Activated CD8-positive, alpha-beta T cell treated with anti-CD3 and anti-CD28 coated beads, Interleukin-2, amount 10 ng/mL, durations not matched to agents 7 days and 5 days (primary cell): Measurements from ENCODE around the gene DUSP16. TPM values are rescaled to one million over a fixed set of nuclear protein-coding genes. Genes with fewer than 3 reads are reported as not detected.
A peak's percentile ranks its signal among the peaks of the same experiment; 100 is the strongest.
"Not testable (repeated sequence)": the region's sequence is repeated elsewhere in the genome, so short reads cannot be mapped to it uniquely, and the experiment has no call there.

ENCODE experiments used
- ATAC-seq: fragments of 150-1000 bp; cut with Tn5 transposase; one replicate; pipeline ENCODE4 v1.10.0; 2021; ENCODE audit warnings: moderate library complexity
- CTCF ChIA-PET: fragments of 350-600 bp; sonication (Branson Sonifier 250); formaldehyde crosslinking; loops from one replicate; lab custom pipeline; 2021; ENCODE audit warnings: antibody characterized with exemption; lab: Charles Lee
- POLR2A ChIA-PET: fragments of 350-600 bp; sonication (Branson Sonifier 250); formaldehyde crosslinking; loops from one replicate; lab custom pipeline; 2021; ENCODE audit warnings: antibody characterized with exemption; lab: Charles Lee
- DNase-seq: peaks from one replicate; pipeline ENCODE4 v3.0.0-alpha.2; 2020
- H3K27ac Mint-ChIP-seq: one replicate; pipeline ENCODE4 v1.8.0; 2021; ENCODE audit warnings: mild to moderate bottlenecking, mixed read lengths
- H3K27me3 Mint-ChIP-seq: one replicate; pipeline ENCODE4 v1.8.0; 2021; ENCODE audit warnings: low read depth, mixed read lengths
- H3K36me3 Mint-ChIP-seq: one replicate; pipeline ENCODE4 v1.8.0; 2021; ENCODE audit warnings: low read depth, mixed read lengths
- H3K4me1 Mint-ChIP-seq: one replicate; pipeline ENCODE4 v1.8.0; 2021; ENCODE audit warnings: low read depth, mixed read lengths
- H3K4me3 Mint-ChIP-seq: one replicate; pipeline ENCODE4 v1.8.0; 2021; ENCODE audit warnings: mild to moderate bottlenecking, mixed read lengths
- H3K9me3 Mint-ChIP-seq: one replicate; pipeline ENCODE4 v1.8.0; 2022; ENCODE audit warnings: mixed read lengths; ENCODE audit not compliant: insufficient read depth
- total RNA-seq, 2 experiments: library from RNA; stranded (reverse); gene quantifications; one replicate each; pipeline ENCODE4 v1.2.3, GENCODE V29; 2021

Gene DUSP16
- total RNA-seq, 2 experiments from 2014 or later, result 17.4 to 19.0 TPM

DNA sequence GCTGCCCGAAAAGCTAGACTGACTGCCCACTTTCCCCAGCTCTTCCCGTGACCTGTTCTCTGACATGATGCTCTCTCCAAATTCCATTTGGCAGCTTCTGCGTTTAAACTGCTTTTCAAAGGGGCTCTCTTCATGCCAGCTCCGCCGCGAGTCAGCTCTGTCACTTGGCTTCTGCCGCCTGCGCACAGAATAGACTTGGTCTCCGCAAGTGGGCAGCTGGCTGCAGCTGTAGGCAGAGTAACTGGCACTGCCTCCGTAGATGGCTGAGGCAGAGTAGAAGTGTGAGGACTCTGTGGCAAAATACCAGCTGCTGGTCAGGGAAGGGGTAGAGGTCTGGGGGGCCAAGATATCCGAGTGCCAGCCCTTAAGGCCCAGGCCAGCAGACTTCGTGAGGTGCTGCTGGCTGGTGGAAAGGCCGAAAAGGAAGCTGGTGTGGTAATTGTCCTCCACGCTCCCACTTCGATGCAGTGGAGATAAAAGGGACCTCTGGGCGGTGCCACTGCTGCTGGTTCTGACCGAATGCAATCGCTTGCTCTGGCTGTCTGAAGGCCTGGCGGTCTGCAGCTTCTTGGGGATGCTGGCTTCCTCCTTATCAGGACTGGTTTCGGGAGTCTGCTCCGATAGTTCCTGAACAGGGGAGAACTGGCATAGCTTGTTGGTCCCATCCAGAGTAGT is 85.7 kb downstream of the DUSP16 start:
- DNase-seq, result no peak
- ChIA-PET POLR2A (interaction anchor here (0.8 to 4.9 kb wide), 5 partner anchors 11 to 241 kb away, joined by 3 to 63 read pairs (median 27); partner anchors contain the start of gene CDKN1B), CTCF (interaction anchor here (1.1 to 11.6 kb wide), 4 partner anchors 79 to 99 kb away, joined by 4 to 124 read pairs (median 6); no protein-coding TSS in a partner anchor)
- no peak overlapping the region for H3K27ac Mint-ChIP-seq
- H3K36me3 Mint-ChIP-seq, result peaks cover 60% of the 10 kb centered on the region
- no peaks in the 10 kb centered on the region for H3K27me3 Mint-ChIP-seq
- no peak for ATAC-seq
- no peaks in the 10 kb centered on the region for H3K9me3 Mint-ChIP-seq
- peaks cover 57% of the 10 kb centered on the region for H3K4me1 Mint-ChIP-seq
- no peak overlapping the region for H3K4me3 Mint-ChIP-seq

DNA sequence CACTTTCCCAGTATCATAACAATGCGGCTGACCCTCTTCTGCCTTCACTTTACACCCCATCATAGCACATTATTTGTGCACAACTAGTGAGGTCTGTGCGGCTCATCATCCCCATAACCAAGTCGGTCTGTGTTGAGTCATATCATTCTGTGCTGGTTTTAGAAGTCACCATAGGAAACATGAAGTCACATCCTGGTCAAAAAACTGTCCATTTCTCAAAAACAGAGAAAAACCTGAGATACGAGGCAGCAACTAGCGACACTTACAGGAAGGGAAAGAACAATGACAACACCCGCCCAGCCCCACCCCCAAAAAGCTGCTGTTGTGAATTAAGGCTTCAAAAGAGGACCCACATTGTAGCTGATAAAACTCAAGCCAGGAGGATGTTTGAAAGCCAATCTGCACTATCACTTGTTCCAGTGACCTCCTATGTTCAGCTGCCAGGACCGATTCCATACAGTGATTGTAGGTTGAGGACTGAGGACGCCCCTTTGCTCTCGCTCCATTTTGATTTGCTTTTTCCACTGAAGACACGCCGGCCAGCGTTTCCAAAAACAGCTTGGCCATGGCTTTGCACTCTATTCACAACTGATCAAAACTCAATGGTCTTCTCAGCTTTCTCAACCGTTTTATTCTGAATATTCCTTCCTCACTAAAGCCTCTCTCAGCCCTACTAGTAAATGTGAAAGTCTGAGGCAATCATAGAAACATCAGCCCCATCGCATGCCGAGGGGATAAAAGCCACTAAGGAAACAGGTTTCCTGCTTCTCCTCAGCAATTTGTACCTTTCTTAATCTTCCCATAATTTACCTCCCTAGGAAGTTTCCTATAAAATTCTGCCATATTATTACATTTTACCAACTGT is 87.5 kb downstream of the DUSP16 start:
- Mint-ChIP-seq H3K4me1 (peaks cover 67% of the 10 kb centered on the region), H3K9me3 (no peaks in the 10 kb centered on the region), H3K4me3 (peak overlapping the region; percentile 58), H3K27ac (peak overlapping the region; percentile 92), H3K27me3 (no peaks in the 10 kb centered on the region), H3K36me3 (peaks cover 67% of the 10 kb centered on the region)
- DNase-seq (peak; percentile 73), ATAC-seq (peak; percentile 88)
- ChIA-PET CTCF (interaction anchor here (0.5 to 11.6 kb wide), 19 partner anchors 9 to 240 kb away, joined by 3 to 124 read pairs (median 6); partner anchors contain the start of gene DUSP16), POLR2A (interaction anchor here (0.6 to 4.9 kb wide), 24 partner anchors 8 to 292 kb away, joined by 3 to 63 read pairs (median 6); partner anchors contain the start of genes BORCS5, CDKN1B and DUSP16)

DNA sequence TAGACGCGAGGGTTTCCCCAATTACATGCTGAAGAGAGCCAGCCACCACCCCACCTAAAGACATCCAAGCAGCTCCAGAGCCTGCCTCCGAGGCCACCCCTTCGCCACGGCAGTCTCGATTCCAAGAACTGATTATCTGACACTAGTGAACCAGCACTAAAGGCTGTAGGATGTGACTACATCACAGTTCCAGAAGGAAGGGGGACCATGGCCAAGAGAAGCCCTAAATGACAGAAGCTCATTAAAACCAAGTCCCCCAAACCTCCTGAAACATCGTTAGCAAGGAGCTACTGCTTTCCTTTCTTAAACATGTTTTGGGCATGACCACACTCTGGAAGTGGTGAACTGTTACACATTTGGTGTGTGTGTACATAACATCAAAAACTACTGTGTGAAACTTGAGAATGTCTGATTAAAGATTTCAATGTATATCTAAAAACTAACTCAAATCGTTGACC is 88.2 kb downstream of the DUSP16 start:
- ATAC-seq, result peak; percentile 43
- DNase-seq, result peak; percentile 49
- Mint-ChIP-seq H3K4me3 (peak overlapping the region; percentile 58), H3K4me1 (peaks cover 63% of the 10 kb centered on the region), H3K27me3 (no peaks in the 10 kb centered on the region), H3K36me3 (peaks cover 65% of the 10 kb centered on the region), H3K27ac (peak overlapping the region; percentile 92), H3K9me3 (no peaks in the 10 kb centered on the region)
- ChIA-PET CTCF (interaction anchor here (0.5 to 11.6 kb wide), 24 partner anchors 8 to 263 kb away, joined by 3 to 124 read pairs (median 6); partner anchors contain the start of gene DUSP16), POLR2A (interaction anchor here (0.6 to 4.9 kb wide), 19 partner anchors 9 to 293 kb away, joined by 3 to 63 read pairs (median 9); partner anchors contain the start of genes BORCS5, CDKN1B and DUSP16)

DNA sequence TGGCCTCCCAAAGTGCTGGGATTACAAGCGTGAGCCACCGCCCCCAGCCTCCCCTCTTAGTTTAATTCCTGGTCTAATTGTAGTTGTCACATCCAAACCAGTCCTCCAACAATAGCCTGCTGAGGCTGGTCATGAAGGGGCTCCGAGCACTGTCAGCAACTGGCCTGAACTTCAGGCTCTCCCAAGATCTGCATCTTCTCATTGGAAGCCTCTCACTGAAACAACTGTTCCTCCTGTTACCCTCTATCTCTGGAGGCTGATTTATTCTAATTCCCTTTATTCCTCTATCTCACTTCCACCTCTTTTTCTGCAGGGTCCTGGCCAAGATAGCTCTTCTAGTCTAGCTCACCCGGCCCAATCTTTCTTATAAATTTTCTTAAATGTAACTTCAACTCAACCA is 89.4 kb downstream of the DUSP16 start:
- peak overlapping the region; percentile 71 for H3K27ac Mint-ChIP-seq
- H3K27me3 Mint-ChIP-seq, result no peaks in the 10 kb centered on the region
- peaks cover 67% of the 10 kb centered on the region for H3K36me3 Mint-ChIP-seq
- H3K4me3 Mint-ChIP-seq, result no peak overlapping the region
- CTCF ChIA-PET, result interaction anchor here (1.2 to 11.6 kb wide), 14 partner anchors 7 to 95 kb away, joined by 4 to 124 read pairs (median 10); partner anchors contain the start of gene DUSP16
- DNase-seq (no peak), ATAC-seq (no peak)
- POLR2A ChIA-PET, result interaction anchor here (0.8 to 4.9 kb wide), 9 partner anchors 7 to 116 kb away, joined by 4 to 63 read pairs (median 13); partner anchors contain the start of genes BORCS5 and DUSP16
- no peaks in the 10 kb centered on the region for H3K9me3 Mint-ChIP-seq
- peaks cover 67% of the 10 kb centered on the region for H3K4me1 Mint-ChIP-seq

DNA sequence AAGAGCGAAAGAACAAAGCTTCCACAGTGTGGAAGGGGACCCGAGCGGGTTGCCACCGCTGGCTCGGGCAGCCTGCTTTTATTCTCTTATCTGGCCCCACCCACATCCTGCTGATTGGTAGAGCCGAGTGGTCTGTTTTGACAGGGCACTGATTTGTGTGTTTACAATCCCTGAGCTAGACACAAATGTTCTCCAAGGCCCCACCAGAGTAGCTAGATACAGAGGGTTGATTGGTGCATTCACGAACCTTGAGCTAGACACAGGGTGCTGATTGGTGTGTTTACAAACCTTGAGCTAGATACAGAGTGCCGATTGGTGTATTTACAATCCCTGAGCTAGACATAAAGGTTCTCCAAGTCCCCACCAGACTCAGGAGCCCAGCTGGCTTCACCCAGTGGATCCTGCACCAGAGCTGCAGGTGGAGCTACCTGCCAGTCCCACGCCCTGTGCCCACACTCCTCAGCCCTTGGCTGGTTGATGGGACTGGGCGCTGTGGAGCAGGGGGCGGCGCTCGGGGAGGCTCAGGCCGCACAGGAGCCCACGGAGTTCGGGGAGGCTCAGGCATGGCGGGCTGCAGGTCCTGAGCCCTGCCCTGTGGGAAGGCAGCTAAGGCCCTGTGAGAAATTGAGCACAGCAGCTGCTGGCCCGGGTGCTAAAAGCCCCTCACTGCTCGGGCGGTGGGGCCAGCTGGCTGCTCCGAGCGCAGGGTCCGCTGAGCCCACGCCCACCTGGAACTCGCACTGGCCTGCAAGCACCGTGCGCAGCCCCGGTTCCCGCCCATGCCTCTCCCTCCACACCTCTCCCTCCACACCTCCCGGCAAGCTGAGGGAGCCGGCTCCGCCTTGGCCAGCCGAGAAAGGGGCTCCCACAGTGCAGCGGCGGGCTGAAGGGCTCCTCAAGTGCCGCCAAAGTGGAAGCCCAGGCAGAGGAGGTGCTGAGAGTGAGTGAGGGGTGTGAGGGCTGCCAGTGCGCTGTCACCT is 90.4 kb downstream of the DUSP16 start:
- ChIA-PET POLR2A (interaction anchor here (0.7 to 4.9 kb wide), 3 partner anchors 10 to 247 kb away, joined by 3 to 63 read pairs (median 3); no protein-coding TSS in a partner anchor), CTCF (interaction anchor here (3.7 to 11.6 kb wide), 2 partner anchors 30 to 94 kb away, joined by 31 to 124 read pairs; no protein-coding TSS in a partner anchor)
- H3K4me3 Mint-ChIP-seq, H3K27ac Mint-ChIP-seq, H3K9me3 Mint-ChIP-seq, ATAC-seq, DNase-seq, H3K27me3 Mint-ChIP-seq: not testable (repeated sequence)
- Mint-ChIP-seq H3K36me3 (peaks cover 68% of the 10 kb centered on the region), H3K4me1 (peaks cover 77% of the 10 kb centered on the region)

DNA sequence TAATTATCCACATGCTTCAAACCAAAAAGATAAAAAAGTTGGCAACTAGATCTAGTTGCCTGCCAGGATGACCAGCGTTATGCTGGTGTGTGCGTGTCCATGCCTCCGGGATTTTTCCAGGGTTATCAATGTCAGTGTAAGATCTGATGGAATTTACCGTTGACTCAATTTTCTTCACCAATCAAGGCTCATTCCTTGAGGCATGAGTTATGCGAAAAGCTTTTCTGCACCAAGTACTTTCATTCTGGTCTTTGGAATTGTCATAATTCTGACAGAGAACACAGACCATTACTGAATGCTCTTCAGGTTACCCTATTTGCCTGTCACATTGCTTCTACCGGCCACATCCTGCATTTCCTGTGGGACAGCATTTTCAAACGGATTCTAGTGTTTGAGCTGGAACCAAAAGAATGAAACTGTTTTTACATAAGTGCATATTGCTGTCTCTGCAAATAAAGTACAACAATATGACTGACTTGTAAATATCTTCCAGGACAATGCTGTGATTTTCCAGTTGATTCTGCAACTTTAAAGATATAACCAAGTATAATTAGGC is 91.8 kb downstream of the DUSP16 start:
- Mint-ChIP-seq H3K4me3 (no peak overlapping the region), H3K27me3 (no peaks in the 10 kb centered on the region), H3K36me3 (peaks cover 65% of the 10 kb centered on the region), H3K27ac (no peak overlapping the region), H3K4me1 (peaks cover 82% of the 10 kb centered on the region), H3K9me3 (no peaks in the 10 kb centered on the region)
- ATAC-seq (no peak), DNase-seq (no peak)
- POLR2A ChIA-PET, result interaction anchor here (1.5 kb wide), 1 partner anchor 29 kb away, joined by 5 read pairs; no protein-coding TSS in a partner anchor
- CTCF ChIA-PET, result interaction anchor here (1.0 to 1.9 kb wide), 3 partner anchors 9 to 93 kb away, joined by 3 to 8 read pairs (median 4); no protein-coding TSS in a partner anchor

DNA sequence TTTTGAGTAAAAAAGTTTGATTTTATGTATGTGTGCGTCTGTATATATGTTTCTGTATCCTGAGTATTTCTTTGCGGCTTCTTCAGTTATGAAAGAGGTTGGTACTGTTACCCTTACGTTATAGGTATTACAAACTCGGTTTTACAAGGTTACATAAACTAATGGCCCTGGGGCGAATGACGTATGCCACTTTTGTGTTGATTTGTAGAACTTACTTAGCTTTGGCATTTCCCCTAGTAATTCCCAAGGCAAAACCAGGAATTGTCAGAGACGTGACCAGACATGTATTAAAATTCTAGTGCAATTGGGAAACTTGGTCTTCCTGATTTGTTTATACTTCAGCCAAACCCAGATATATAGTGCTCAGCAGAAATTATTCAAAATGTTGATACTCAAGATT is 93.3 kb downstream of the DUSP16 start:
- ChIA-PET CTCF (interaction anchor here (1.4 kb wide), 1 partner anchor 28 kb away, joined by 3 read pairs; no protein-coding TSS in a partner anchor), POLR2A (interaction anchor here (1.5 kb wide), 1 partner anchor 28 kb away, joined by 5 read pairs; no protein-coding TSS in a partner anchor)
- Mint-ChIP-seq H3K4me3 (no peak overlapping the region), H3K27ac (no peak overlapping the region), H3K36me3 (peaks cover 65% of the 10 kb centered on the region), H3K27me3 (no peaks in the 10 kb centered on the region), H3K4me1 (peaks cover 77% of the 10 kb centered on the region), H3K9me3 (no peaks in the 10 kb centered on the region)
- DNase-seq (no peak), ATAC-seq (no peak)

DNA sequence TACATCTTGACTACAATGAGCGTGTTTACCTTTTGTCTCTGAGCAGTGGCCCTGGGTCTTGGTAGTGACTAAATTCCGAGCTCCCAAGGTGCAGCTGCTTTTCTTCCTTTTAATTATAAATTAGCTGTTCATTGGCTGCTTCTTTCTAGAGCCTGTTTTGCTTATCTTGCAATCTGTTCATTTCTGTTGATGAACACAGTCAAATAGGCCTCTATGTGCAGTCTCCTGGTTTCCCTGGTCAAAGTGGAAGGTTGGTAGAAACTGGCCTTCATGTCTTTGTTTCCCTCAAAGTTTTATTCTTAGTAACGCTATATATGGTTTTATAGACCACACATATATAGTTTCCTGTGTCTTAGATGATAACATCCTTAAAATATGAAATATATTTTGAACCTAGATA is 94.1 kb downstream of the DUSP16 start:
- no peak for DNase-seq
- POLR2A ChIA-PET, result interaction anchor here (1.7 to 4.3 kb wide), 2 partner anchors 27 to 247 kb away, joined by 5 to 43 read pairs; no protein-coding TSS in a partner anchor
- Mint-ChIP-seq H3K27ac (peak overlapping the region; percentile 31), H3K36me3 (peaks cover 58% of the 10 kb centered on the region), H3K9me3 (no peaks in the 10 kb centered on the region), H3K4me3 (no peak overlapping the region), H3K27me3 (no peaks in the 10 kb centered on the region), H3K4me1 (peaks cover 69% of the 10 kb centered on the region)
- ATAC-seq, result no peak
- CTCF ChIA-PET, result interaction anchor here (1.2 to 1.4 kb wide), 2 partner anchors 27 to 91 kb away, joined by 3 to 4 read pairs; no protein-coding TSS in a partner anchor

DNA sequence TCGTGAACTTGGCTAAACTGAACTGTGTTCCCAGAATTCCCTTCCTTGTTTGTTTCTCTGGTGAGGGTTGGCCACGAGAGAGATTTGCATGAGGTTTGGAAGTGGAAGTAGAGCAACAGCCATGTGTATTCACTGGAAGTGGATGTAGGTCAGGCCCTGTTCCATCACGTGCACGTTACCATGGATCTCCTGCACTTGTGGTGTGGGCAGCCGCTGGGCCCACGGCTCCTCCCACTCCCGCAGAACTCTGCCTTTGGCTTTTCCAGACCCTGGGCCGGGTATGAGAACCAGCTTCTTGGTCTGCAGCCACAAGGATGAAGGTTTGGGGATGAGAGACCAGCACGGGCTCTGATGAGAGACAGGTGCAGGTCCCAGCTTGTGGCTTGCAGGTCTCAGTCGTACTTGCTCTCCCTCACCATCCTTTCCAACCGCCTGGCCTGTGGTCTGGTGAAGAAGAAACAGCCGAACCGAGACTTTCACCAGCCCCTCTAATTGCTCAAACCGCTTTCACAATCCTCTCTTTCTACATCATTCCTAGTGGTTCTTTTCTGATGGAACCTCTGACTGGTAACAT is 94.9 kb downstream of the DUSP16 start:
- ChIA-PET POLR2A (interaction anchor here (1.7 to 4.3 kb wide), 4 partner anchors 7 to 248 kb away, joined by 5 to 43 read pairs (median 16); partner anchors contain the start of gene BORCS5), CTCF (interaction anchor here (1.2 to 1.7 kb wide), 2 partner anchors 90 to 149 kb away, joined by 4 to 5 read pairs; no protein-coding TSS in a partner anchor)
- Mint-ChIP-seq H3K4me1 (peaks cover 64% of the 10 kb centered on the region), H3K27me3 (no peaks in the 10 kb centered on the region), H3K36me3 (peaks cover 53% of the 10 kb centered on the region), H3K4me3 (no peak overlapping the region), H3K27ac (peak overlapping the region; percentile 31), H3K9me3 (no peaks in the 10 kb centered on the region)
- DNase-seq (no peak), ATAC-seq (peak; percentile 48)
